WERI-Rb-1 (cell line): ENCODE measurements around the gene PLCL2.
"Not testable (repeated sequence)": the region's sequence is repeated elsewhere in the genome, so short reads cannot be mapped to it uniquely, and the experiment has no call there.

Source experiments
- DNase-seq: peaks from one replicate; pipeline ENCODE4 v3.0.0-alpha.2; 2020
- H3K27ac ChIP-seq: fragments of 250-450 bp; sonication (Bioruptor Pico); 2 replicates; pipeline ENCODE4 v1.5.1; 2020; ENCODE audit warnings: mild to moderate bottlenecking, moderate library complexity
- H3K27me3 ChIP-seq: fragments of 250-450 bp; sonication (Bioruptor Pico); 2 replicates; pipeline ENCODE4 v1.5.1; 2021; ENCODE audit warnings: mild to moderate bottlenecking, low read depth, moderate library complexity; ENCODE audit not compliant: insufficient read depth, severe bottlenecking
- H3K36me3 ChIP-seq: fragments of 250-450 bp; sonication (Bioruptor Pico); 2 replicates; pipeline ENCODE4 v1.5.1; 2020; ENCODE audit warnings: mild to moderate bottlenecking, moderate library complexity
- H3K4me3 ChIP-seq: 2 replicates; pipeline ENCODE4 v1.5.1; 2011; ENCODE audit warnings: low read depth, mild to moderate bottlenecking, control low read depth, low read length
- H3K9me3 ChIP-seq: fragments of 250-450 bp; sonication (Bioruptor Pico); 2 replicates; pipeline ENCODE4 v1.5.1; 2021; ENCODE audit warnings: mild to moderate bottlenecking, moderate library complexity; ENCODE audit not compliant: severe bottlenecking
- CTCF ChIP-seq: IDR thresholded peaks from 2 replicates; pipeline ENCODE4 v1.5.1; 2011; ENCODE audit warnings: low read depth, mild to moderate bottlenecking, control low read depth, inconsistent platforms, low read length

The PLCL2 gene

GRCh38 chr3:17121336-17121735 lies 236.6 kb downstream of the PLCL2 start:
- Histone ChIP-seq H3K36me3 (no peaks in the 10 kb centered on the region), H3K9me3 (peaks cover 10% of the 10 kb centered on the region), H3K4me3 (no peak overlapping the region), H3K27me3 (no peaks in the 10 kb centered on the region), H3K27ac (no peak overlapping the region)
- no peak for DNase-seq
- no peak for TF ChIP-seq CTCF

DNA sequence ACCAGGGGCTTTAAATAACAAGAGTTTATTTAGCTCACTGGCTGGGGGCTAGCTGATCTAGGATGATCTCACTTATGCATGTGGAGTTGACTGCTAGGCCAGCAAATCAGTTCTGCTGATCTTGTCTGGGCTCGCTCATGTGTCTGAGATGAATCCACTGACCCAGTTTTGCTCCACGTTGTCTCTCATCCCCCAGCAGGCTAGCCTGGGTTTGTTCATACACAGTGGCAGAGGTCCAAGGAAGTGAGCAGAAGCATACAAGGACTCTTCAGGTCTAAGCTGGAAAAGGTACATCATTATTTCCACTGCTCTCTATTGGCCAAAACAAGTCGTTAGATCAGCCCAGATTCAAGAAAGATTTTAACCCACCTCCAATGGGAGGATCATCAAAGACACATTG lies 238.0 kb downstream of the PLCL2 start:
- H3K36me3 ChIP-seq = no peaks in the 10 kb centered on the region
- TF ChIP-seq CTCF = no peak
- H3K9me3 ChIP-seq = peaks cover 10% of the 10 kb centered on the region
- no peak overlapping the region for H3K4me3 ChIP-seq
- no peak overlapping the region for H3K27ac ChIP-seq
- DNase-seq = no peak
- no peaks in the 10 kb centered on the region for H3K27me3 ChIP-seq

GRCh38 chr3:17125738-17126442 lies 241.1 kb downstream of the PLCL2 start:
- no peak overlapping the region for H3K4me3 ChIP-seq
- DNase-seq = no peak
- TF ChIP-seq CTCF = no peak

DNA sequence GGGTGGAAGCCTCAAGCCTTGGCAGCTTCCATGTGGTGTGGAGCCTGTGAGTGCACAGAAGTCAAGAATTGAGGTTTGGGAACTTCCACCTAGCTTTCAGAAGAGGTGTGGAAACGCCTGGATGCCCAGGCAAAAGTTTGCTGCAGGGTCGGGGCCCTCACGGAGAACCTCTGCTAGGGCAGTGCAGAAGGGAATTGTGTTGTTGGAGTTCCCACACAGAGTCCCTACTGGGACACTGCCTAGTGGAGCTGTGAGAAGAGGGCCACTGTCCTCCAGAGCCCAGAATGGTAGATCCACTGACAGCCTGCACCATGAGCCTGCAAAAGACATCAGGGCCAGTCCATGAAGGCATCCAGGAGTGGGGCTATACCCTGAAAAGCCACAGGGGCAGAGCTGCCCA lies 243.9 kb downstream of the PLCL2 start:
- not testable (repeated sequence) for H3K36me3 ChIP-seq

More at GRCh38 chr3:17125738-17126442, 241.1 kb downstream of the PLCL2 start:
- no peaks in the 10 kb centered on the region for H3K27me3 ChIP-seq
- no peaks in the 10 kb centered on the region for H3K36me3 ChIP-seq
- H3K27ac ChIP-seq = no peak overlapping the region
- peaks cover 7% of the 10 kb centered on the region for H3K9me3 ChIP-seq

DNA sequence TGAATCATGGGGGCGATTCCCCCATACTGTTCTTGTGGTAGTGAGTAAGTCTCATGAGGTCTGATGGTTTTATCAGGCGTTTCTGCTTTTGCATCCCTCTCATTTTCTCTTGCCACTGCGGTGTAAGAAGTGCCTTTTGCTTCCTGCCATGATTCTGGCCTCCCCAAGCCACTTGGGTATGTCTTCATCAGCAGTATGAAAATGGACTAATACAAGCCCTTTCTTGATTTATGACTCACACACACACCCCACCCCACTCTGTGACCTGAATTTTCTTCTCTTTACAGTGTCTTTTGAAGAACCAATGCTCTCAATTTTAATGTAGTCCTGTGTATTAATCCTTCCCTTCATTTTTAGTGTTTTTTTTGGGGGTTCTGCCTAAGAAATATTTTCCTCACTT lies 244.8 kb downstream of the PLCL2 start:
- no peaks in the 10 kb centered on the region for H3K27me3 ChIP-seq
- no peak for TF ChIP-seq CTCF
- no peaks in the 10 kb centered on the region for H3K9me3 ChIP-seq
- no peak for DNase-seq
- no peak overlapping the region for H3K27ac ChIP-seq
- no peaks in the 10 kb centered on the region for H3K36me3 ChIP-seq
- H3K4me3 ChIP-seq = no peak overlapping the region

More for the DNA sequence above, 243.9 kb downstream of the PLCL2 start:
- DNase-seq, H3K4me3 ChIP-seq, H3K27ac ChIP-seq, H3K9me3 ChIP-seq, H3K27me3 ChIP-seq: not testable (repeated sequence)

GRCh38 chr3:17130956-17131355 lies 246.2 kb downstream of the PLCL2 start:
- TF ChIP-seq CTCF = no peak
- H3K9me3 ChIP-seq = no peaks in the 10 kb centered on the region
- no peaks in the 10 kb centered on the region for H3K27me3 ChIP-seq
- H3K4me3 ChIP-seq = no peak overlapping the region
- no peak overlapping the region for H3K27ac ChIP-seq
- no peak for DNase-seq
- no peaks in the 10 kb centered on the region for H3K36me3 ChIP-seq
